GM12878 (cell line): ENCODE results near the gene ENDOG. TPM values are rescaled to one million over a fixed set of nuclear protein-coding genes. Genes with fewer than 3 reads are reported as not detected.

Experiments
- ATAC-seq: fragments of 200-7000 bp; cut with Tn5 transposase; 3 replicates; pipeline ENCODE4 v1.9.1; 2020; ENCODE audit warnings: mild to moderate bottlenecking, moderate library complexity
- BruUV-seq: library from RNA; stranded (reverse); fragments of 400-500 nt; replicated peaks from 2 replicates; lab custom pipeline; 2021; lab: Mats Ljungman, UMichigan
- CTCF ChIA-PET: fragments of 300-600 bp; sonication (Branson Sonifier 250); formaldehyde crosslinking; extraction: SDS; loops from one replicate; lab custom pipeline; 2021; ENCODE audit warnings: inconsistent platforms; lab: Yijun Ruan, JAX
- POLR2A ChIA-PET: fragments of 350-600 bp; formaldehyde crosslinking; extraction: SDS; loops from one replicate; lab custom pipeline; 2021; ENCODE audit warnings: inconsistent platforms; lab: Charles Lee
- RAD21 ChIA-PET: fragments of 300-600 bp; sonication (Branson Sonifier 250); formaldehyde crosslinking; loops from one replicate; lab custom pipeline; 2023; ENCODE audit warnings: antibody characterized with exemption; ENCODE audit not compliant: unreplicated experiment; lab: Charles Lee
- SMC1A ChIA-PET: fragments of 300-600 bp; sonication (Branson Sonifier 250); formaldehyde crosslinking; loops from one replicate; lab custom pipeline; 2023; ENCODE audit not compliant: unreplicated experiment, uncharacterized antibody; lab: Charles Lee
- DNase-seq: peaks from one replicate; pipeline ENCODE4 v3.0.0-alpha.2; 2011; ENCODE audit warnings: low read depth, low spot score
- FAIRE-seq: peaks from 3 replicates; lab custom pipeline; 2011; peaks lifted over from hg19 to GRCh38; lab: Jason Lieb, UNC
- H2AFZ ChIP-seq: 2 replicates; pipeline ENCODE4 v1.6.0; 2011; ENCODE audit warnings: low read depth, low read length, control low read depth; ENCODE audit not compliant: control insufficient read depth
- H3K27ac ChIP-seq: 2 replicates; pipeline ENCODE4 v1.5.1; 2011; ENCODE audit warnings: control low read depth; ENCODE audit not compliant: control insufficient read depth, insufficient read depth
- H3K27me3 ChIP-seq, 2 experiments: replicated peaks in 1 of 2; 2 replicates each; pipeline versions ENCODE4 v1.6.0 to v1.6.1; 2011; ENCODE audit warnings: low read length in 1 of 2; ENCODE audit not compliant: control insufficient read depth in 2 of 2, insufficient read depth in 2 of 2
- H3K36me3 ChIP-seq, 2 experiments: 2 replicates each; pipeline ENCODE4 v1.5.1; 2011; ENCODE audit warnings: low read length in 1 of 2; ENCODE audit not compliant: control insufficient read depth in 2 of 2, insufficient read depth in 2 of 2
- H3K4me1 ChIP-seq: 2 replicates; pipeline ENCODE4 v1.6.1; 2011; ENCODE audit warnings: mild to moderate bottlenecking, low read length, moderate library complexity, mixed read lengths; ENCODE audit not compliant: control insufficient read depth, insufficient read depth
- H3K4me2 ChIP-seq: 2 replicates; pipeline ENCODE4 v1.6.0; 2011; ENCODE audit warnings: control low read depth; ENCODE audit not compliant: control insufficient read depth, insufficient read depth
- H3K4me3 ChIP-seq: fragments of 200-600 bp; sonication (generic); 2 replicates; pipeline ENCODE4 v1.5.1; 2016
- H3K79me2 ChIP-seq: 2 replicates; pipeline ENCODE4 v1.6.0; 2011; ENCODE audit warnings: low read length; ENCODE audit not compliant: control insufficient read depth, insufficient read depth
- H3K9ac ChIP-seq: 2 replicates; pipeline ENCODE4 v1.8.0; 2011; ENCODE audit warnings: low read length, control low read depth, mixed read lengths; ENCODE audit not compliant: control insufficient read depth, insufficient read depth
- H3K9me3 ChIP-seq: replicated peaks from 3 replicates; pipeline ENCODE4 v1.5.1; 2011; ENCODE audit warnings: mild to moderate bottlenecking, low read length; ENCODE audit not compliant: control insufficient read depth, insufficient read depth
- H4K20me1 ChIP-seq: 2 replicates; pipeline ENCODE4 v1.6.0; 2011; ENCODE audit not compliant: control insufficient read depth, insufficient read depth
- CHD1 ChIP-seq: IDR thresholded peaks from 2 replicates; pipeline ENCODE4 v1.6.1; 2012; ENCODE audit warnings: low read depth, low read length, improper control_type of control experiment
- CHD2 ChIP-seq: IDR thresholded peaks from 2 replicates; pipeline ENCODE4 v1.6.1; 2011; ENCODE audit warnings: low read depth, low read length, improper control_type of control experiment, borderline replicate concordance
- CREB1 ChIP-seq: IDR thresholded peaks from 2 replicates; pipeline ENCODE4 v1.6.1; 2012; ENCODE audit warnings: low read depth, mild to moderate bottlenecking, inconsistent platforms
- ESRRA ChIP-seq: IDR thresholded peaks from 2 replicates; pipeline ENCODE4 v1.6.1; 2012; ENCODE audit warnings: mild to moderate bottlenecking, low read length, improper control_type of control experiment
- EZH2 ChIP-seq: IDR thresholded peaks from 2 replicates; pipeline ENCODE4 v1.6.1; 2012; ENCODE audit warnings: low read depth, mild to moderate bottlenecking, control low read depth, inconsistent platforms, low read length, borderline replicate concordance; ENCODE audit not compliant: control insufficient read depth
- MTA2 ChIP-seq: fragments of 450-650 bp; IDR thresholded peaks from 2 replicates; pipeline ENCODE4 v1.6.1; 2016; ENCODE audit warnings: low read depth, mild to moderate bottlenecking, moderate library complexity
- MXI1 ChIP-seq: fragments of 150-350 bp; IDR thresholded peaks from 2 replicates; pipeline ENCODE4 v1.6.1; 2011; ENCODE audit warnings: low read depth, mild to moderate bottlenecking, inconsistent platforms, low read length, improper control_type of control experiment
- POLR2A ChIP-seq: IDR thresholded peaks from 2 replicates; pipeline ENCODE4 v1.6.1; 2011; ENCODE audit warnings: low read depth, mild to moderate bottlenecking, low read length
- POLR2AphosphoS2 ChIP-seq: IDR thresholded peaks from 2 replicates; pipeline ENCODE4 v1.6.1; 2011; ENCODE audit warnings: low read depth, mild to moderate bottlenecking, low read length, improper control_type of control experiment, moderate library complexity
- RELA ChIP-seq: fragments of 450-650 bp; IDR thresholded peaks from 2 replicates; pipeline ENCODE4 v1.8.0; 2014; ENCODE audit warnings: borderline replicate concordance; ENCODE audit not compliant: partially characterized antibody
- TARDBP ChIP-seq: IDR thresholded peaks from 2 replicates; pipeline ENCODE4 v1.6.1; 2016; ENCODE audit warnings: borderline replicate concordance
- ZSCAN29 ChIP-seq: fragments of 450-650 bp; IDR thresholded peaks from 2 replicates; pipeline ENCODE4 v1.6.1; 2017; ENCODE audit warnings: mild to moderate bottlenecking, moderate library complexity
- ZZZ3 ChIP-seq: IDR thresholded peaks from 2 replicates; pipeline ENCODE4 v1.6.1; 2011; ENCODE audit warnings: low read depth; ENCODE audit not compliant: control insufficient read depth, insufficient read length
- WGBS: methylation state at CpG from one replicate; pipeline ENCODE4 v1.1.6; 2016; ENCODE audit warnings: low lambda C conversion rate; ENCODE audit not compliant: insufficient replicate concordance, insufficient coverage; ENCODE audit errors: missing lambda C conversion rate; 5-methylcytosine and 5-hydroxymethylcytosine counted together
- in situ Hi-C: fragments of 300-500 bp; cut with MboI; formaldehyde crosslinking; loops from 9 replicates; pipeline ENCODE4 v1.14.3; 2018; ENCODE audit warnings: mixed read lengths
- intact Hi-C: fragments of 100-400 bp; cut with micrococcal nuclease; formaldehyde crosslinking; loops from one replicate; pipeline ENCODE4 v1.14.2; 2022; ENCODE audit not compliant: unreplicated experiment
- polyA plus RNA-seq, 11 experiments: library from polyadenylated mRNA; depleted of rRNA in 4 of 11; unstranded in 6 of 11; stranded (reverse) in 5 of 11; fragments of >200 nt; fragmentation: Nextera tagmentation in 4 of 11; fragmentation: Illumina TruSeq in 1 of 11; extraction: Ambion mirVana in 4 of 11; extraction: Trizol in 1 of 11; gene quantifications; 1 replicate in 1 of 11; 2 replicates in 10 of 11; pipeline versions ENCODE4 v1.2.1 to v1.2.3, GENCODE V29; 2011 to 2016; ENCODE audit warnings: inconsistent platforms in 2 of 11, missing spikeins in 2 of 11, low read depth in 1 of 11
- total RNA-seq, 4 experiments: library from RNA; depleted of rRNA in 3 of 4; stranded (reverse); fragments of >200 nt in 3 of 4; fragmentation: Illumina TruSeq in 1 of 4; extraction: Trizol in 1 of 4; gene quantifications; 2 replicates each; pipeline versions ENCODE4 v1.2.1 to v1.2.3, GENCODE V29; 2013 to 2021
- TF ChIP-seq, protein P1 (sequence below): fragments of 450-650 bp; conservative IDR thresholded peaks from 2 replicates; pipeline ENCODE4 v1.6.1; 2017; ENCODE audit warnings: mild to moderate bottlenecking, moderate library complexity
- TF ChIP-seq, protein P2 (sequence below): fragments of 450-650 bp; IDR thresholded peaks from 2 replicates; pipeline ENCODE4 v1.6.1; 2017; ENCODE audit warnings: mild to moderate bottlenecking

Gene ENDOG
- total and polyA plus RNA-seq, 10 of the 15 experiments (the other 5 are each of a cell fraction or from before 2014, with no cell fraction given), result 0.84 to 29.2 (median 9.0) TPM

GRCh38 chr9:128823362-128823902 lies 5.1 kb downstream of the ENDOG start:
- no peak overlapping the region for H3K9ac ChIP-seq
- H3K9me3 ChIP-seq, result no peaks in the 10 kb centered on the region
- H3K27me3 ChIP-seq, result no peaks in the 10 kb centered on the region
- H3K4me3 ChIP-seq, result no peak overlapping the region
- no peak overlapping the region for H3K4me2 ChIP-seq
- peaks cover 22 to 28% of the 10 kb centered on the region in 2 experiments for H3K36me3 ChIP-seq
- peaks cover 10% of the 10 kb centered on the region; the same call in 1 of the 2 replicates for H3K4me1 ChIP-seq
- H2AFZ ChIP-seq, result no peak overlapping the region
- ATAC-seq, result no peak
- intact Hi-C loops (no loop called here), in situ Hi-C loops (no loop called here)
- ChIA-PET POLR2A (no interaction called here), SMC1A (no interaction called here), RAD21 (no interaction called here), CTCF (no interaction called here)
- no TSS peak for BruUV-seq
- H4K20me1 ChIP-seq, result no peaks in the 10 kb centered on the region
- 96% methylated on average over 19 of the region's 19 CpGs for WGBS
- H3K27ac ChIP-seq, result no peak overlapping the region
- no peak for FAIRE-seq
- DNase-seq, result no peak
- TF ChIP-seq ZZZ3, result no peak
- TF ChIP-seq ESRRA, result no peak
- TF ChIP-seq CHD1, result no peak
- no peak for TF ChIP-seq RELA
- TF ChIP-seq EZH2, result no peak
- TF ChIP-seq POLR2AphosphoS2, result no peak
- TF ChIP-seq POLR2A, result no peak; the same call in 1 of the 2 replicates
- TF ChIP-seq CREB1, result no peak
- TF ChIP-seq TARDBP, result no peak
- no peak for TF ChIP-seq MTA2
- TF ChIP-seq MXI1, result no peak
- TF ChIP-seq ZSCAN29, result no peak
- no peak for TF ChIP-seq CHD2
- TF ChIP-seq, protein P1, sequence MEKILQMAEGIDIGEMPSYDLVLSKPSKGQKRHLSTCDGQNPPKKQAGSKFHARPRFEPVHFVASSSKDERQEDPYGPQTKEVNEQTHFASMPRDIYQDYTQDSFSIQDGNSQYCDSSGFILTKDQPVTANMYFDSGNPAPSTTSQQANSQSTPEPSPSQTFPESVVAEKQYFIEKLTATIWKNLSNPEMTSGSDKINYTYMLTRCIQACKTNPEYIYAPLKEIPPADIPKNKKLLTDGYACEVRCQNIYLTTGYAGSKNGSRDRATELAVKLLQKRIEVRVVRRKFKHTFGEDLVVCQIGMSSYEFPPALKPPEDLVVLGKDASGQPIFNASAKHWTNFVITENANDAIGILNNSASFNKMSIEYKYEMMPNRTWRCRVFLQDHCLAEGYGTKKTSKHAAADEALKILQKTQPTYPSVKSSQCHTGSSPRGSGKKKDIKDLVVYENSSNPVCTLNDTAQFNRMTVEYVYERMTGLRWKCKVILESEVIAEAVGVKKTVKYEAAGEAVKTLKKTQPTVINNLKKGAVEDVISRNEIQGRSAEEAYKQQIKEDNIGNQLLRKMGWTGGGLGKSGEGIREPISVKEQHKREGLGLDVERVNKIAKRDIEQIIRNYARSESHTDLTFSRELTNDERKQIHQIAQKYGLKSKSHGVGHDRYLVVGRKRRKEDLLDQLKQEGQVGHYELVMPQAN, result no peak
- TF ChIP-seq, protein P2, sequence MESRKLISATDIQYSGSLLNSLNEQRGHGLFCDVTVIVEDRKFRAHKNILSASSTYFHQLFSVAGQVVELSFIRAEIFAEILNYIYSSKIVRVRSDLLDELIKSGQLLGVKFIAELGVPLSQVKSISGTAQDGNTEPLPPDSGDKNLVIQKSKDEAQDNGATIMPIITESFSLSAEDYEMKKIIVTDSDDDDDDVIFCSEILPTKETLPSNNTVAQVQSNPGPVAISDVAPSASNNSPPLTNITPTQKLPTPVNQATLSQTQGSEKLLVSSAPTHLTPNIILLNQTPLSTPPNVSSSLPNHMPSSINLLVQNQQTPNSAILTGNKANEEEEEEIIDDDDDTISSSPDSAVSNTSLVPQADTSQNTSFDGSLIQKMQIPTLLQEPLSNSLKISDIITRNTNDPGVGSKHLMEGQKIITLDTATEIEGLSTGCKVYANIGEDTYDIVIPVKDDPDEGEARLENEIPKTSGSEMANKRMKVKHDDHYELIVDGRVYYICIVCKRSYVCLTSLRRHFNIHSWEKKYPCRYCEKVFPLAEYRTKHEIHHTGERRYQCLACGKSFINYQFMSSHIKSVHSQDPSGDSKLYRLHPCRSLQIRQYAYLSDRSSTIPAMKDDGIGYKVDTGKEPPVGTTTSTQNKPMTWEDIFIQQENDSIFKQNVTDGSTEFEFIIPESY, result no peak
- TF ChIP-seq, all 136 proteins: peak for 0
- H3K79me2 ChIP-seq, result peaks cover 7% of the 10 kb centered on the region
